HPDE6-E6E7 (cell line): Measurements from ENCODE around the gene DNAH17.

Experiments used
- DNase-seq: peaks from one replicate; pipeline ENCODE4 v3.0.0; 2011; ENCODE audit warnings: missing footprints; ENCODE audit errors: extremely low spot score

DNAH17 gene

DNA sequence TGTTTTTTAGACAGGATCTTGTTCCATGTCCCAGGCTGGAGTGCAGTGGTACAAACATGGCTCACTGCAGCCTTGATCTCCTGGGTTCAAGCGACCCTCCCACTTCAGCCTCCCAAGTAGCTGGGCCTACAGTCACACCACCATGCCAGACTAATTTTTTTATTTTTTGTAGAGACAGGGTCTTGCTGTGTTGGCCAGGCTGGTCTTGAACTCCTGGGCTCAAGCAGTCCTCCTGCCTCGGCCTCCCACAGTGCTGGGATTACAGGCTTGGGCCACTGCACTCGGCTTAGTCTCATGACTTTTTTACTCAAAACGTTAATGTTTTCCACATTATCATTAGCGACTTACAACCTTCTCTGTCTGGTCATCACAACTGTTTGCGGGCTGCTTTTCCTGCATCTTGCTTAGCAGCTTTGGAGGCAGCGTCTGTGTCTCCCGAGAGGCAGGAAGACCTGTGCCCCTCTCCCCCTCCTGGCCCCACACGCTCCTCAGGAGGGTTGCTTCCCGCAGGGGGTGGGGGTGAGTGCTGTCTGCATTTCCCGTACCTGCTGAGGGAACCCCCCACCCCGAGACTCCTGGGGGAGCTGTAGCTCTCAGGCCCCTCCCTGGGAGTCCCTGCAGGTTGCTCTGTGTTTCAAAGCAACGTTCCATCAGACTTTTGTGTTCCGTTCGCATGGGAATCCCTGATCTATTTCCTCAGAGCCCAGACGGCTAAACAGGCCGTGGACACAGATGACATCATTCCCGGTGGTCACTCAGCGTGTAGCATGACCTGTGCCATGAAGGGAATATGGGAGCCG, 146.1 kb downstream of the DNAH17 start:
- DNase-seq = no peak

DNA sequence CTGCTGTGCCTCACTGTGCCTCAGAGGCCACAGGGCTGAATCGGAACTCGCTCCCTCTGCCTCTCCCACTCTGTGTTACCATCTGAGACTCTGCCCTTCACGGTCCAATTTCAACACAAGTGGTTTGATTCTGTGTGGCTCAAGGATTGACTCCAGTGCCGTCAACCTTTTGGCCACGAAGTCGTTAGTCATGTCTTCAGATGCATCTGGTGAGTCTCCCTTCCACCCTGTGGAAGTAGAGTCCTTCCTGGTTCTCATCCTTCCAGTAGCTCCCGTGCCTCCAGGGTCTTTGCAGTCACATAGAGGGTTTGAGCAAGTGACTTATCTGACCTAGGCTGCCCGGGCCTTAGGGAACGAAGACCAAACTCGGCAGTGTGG, 147.6 kb downstream of the DNAH17 start:
- no peak for DNase-seq

DNA sequence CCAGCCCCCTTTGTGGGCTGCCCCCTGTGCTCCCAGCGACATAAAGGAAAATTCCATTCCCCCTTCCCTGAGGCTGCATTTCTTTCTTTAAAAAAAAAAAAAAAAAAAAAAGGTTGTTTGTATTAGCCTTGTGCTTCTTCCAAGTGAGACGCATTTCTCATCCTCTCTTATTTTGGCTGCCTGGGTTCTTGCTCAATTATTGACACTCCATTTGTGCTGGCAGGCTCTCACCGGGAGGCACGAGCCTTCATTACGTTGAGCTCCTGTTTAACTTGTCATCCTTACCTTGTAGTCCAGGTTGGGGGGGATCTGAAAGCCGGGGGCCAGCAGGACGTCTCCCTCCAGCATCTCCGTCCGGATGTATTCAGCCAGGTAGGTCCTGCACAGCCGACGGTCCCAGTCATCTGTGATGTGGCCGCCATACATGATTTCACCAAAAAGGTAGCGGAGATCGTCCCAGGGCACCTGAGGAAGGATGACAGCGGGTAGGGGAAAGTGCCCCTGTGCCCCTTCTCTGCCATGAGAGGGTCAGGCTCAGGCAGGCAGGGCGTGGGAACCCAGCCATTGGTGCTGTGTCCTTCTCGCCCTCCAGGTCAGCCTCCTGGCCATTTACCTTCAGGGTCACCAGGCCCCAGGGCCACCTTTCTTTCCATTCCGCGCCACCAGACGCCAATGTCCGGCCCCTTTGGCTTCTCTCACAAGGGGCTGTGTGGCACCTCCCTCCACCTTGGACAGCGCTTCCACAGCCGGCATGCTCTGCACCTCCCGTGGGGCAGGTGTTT, 148.2 kb downstream of the DNAH17 start:
- DNase-seq = no peak

DNA sequence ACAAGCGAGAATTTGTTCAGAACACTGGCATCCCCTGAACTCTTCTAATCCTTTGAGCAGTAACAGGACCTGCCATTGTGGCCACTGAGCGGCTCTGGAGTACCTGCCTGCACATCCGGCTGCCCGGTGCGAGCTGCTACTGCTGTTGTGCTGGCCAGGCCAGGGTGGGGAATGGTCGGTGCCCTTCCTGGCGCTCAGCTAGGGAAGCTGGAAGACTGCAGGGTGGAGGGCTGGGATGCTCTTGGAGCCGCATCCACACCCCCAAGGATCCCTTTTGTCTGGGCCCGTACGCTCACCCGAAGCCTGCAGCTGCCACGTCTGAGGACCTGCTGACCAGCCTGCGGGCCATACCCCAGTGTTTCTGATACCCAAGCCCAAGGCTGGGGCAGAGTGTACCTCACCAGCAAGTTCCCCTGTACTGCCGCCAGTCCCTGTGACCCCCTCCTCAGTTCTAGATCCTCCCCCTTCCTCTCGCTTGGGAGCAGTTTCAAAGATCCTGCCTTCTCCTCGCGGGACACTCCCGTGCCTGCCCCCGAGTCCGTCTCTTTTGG, 149.1 kb downstream of the DNAH17 start:
- DNase-seq = no peak

DNA sequence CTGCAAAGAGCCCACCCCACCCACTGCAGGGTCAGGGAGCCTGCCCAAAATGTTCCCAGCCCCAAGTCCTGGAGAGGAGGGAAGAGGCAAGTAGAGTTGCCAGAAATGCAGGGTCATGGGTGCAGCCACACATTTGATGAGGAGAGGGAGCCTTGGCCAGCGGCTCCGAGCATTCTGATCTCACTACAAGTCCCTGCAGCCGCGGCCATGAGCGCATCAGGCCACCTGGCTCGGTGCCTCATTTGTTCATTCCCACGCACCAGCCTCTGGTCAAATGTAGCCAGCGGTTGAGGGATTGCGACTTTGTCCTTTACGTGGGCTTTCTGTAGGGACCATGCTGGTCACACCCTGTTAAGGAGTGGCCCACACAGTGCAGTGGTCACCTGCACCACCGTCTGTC, 150.1 kb downstream of the DNAH17 start:
- no peak for DNase-seq

DNA sequence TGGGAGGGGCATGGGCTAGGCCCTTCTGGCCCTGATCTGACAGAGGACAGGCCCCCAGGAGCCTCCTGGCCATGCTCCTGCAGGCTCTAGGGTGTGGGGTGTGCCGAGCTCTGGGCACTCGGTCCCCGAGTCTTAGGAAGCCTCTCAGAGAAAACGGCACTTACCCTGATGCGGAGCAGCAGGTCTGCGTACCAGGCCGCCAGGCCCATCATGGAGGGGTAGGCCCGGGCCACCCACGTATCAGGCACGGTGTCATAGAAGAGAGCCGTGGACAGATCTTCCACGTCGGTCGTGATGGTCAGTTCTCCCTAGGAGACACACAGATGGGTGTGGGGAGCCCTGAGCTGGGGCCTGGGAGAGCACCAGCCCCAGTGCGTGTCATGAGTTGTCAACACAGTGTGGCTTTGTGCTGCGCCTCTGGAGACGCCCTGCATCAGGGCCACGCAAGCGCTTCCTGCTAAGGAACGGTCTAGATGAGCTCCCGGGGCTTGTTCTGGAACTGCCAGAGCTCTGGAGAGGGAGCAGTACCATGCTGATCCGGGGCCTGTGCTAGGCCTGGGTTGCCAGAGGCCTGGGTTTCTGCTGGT, 150.8 kb downstream of the DNAH17 start:
- no peak for DNase-seq

DNA sequence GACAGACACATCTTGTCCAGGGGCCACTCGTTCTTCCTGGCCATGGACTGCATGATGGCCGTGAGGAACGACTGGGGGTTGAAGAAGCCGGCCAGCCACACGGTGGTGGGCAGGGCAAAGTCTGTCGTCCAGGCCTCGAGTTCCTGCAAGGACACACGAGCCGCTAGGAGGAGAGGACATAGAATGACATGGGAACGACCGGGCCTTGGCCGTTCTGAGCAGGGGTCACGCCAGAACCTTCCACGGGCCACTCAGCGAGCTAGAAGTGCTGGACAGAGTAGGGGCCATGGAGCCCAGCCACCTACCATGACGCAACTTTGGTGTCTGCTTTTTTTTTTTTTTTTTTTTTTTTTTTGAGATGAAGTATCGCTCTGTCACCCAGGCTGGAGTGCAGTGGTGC, 151.8 kb downstream of the DNAH17 start:
- DNase-seq = no peak

DNA sequence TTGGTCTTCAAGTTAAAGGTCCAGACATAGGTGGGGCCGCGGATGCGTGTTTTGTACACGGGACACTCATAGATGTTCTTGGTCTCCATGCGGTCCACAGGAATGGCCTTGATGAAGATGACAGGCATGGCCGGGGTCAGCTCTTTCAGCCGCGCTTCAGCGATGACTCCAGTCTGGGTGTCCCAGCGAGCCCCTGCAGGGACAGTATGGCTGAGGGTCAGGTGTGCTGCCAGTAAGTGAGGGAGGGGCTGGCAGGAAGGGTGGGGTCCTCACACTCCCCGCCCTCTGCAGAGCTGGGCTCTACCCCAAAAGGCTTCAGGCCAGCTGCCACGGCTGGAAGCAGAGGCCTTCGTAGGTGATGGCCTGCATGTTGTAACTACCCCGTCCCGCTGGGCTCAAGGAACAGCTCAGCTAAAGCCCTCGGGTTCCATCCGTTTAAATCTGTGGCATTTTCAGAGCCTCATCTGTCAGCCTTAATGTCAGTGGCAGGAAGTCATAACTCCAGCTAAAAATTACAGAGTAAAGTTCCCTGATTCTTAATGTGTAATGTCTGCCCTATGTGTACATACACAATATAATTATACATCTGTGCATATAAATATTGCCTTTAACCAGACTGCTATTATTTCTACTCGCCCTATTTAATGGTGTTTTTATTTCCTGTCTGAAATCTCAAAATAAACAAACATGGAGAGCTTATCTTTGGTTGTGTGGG, 153.1 kb downstream of the DNAH17 start:
- no peak for DNase-seq

DNA sequence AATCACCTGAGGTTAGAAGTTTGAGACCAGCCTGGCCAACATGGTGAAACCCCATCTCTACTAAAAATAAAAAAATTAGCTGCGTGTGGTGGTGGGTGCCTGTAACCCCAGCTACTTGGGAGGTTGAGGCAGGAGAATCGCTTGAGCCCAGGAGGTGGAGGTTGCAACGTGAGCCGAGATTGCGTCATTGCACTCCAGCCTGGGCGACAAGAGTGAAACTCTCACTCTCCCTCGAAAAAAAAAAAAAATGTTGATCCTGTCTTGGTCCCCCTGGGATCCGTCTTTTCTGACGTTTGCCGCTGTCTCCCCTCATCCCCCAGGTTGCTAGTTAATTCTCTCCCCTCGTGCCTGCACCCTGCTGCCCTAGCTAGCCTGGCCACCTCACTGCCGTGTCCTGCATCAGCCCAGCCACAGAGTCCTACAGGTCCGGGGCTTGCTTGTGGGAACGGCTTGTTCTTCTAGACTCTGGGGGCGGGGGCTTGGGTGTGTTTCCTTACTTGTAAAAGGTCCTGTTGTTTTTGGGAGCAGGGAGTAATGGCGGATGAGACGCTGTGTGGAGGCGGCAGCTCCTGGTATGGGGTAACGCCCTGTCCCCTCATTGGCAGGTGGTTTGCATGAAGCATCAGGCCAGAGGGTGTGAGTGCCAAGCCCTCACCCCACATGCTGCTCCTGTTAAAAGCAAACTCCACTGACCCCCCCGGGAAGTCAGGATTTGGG, 154.2 kb downstream of the DNAH17 start:
- no peak for DNase-seq

DNA sequence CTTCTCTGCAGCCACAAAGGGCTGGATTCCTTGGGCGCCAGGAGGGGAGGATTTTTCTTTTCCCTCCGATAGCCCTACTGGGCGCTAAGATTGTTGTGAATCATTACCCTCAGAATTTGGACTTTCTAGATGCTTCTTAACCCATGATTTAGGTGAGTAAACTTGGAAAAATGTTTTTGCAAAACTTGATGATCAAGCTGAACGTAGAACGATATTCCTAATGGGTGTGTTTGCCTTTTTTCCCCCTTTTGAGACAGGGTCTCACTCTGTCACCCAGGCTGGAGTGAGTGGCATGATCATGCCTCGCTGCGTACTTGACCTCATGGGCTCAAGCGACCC, 155.0 kb downstream of the DNAH17 start:
- DNase-seq = no peak

DNA sequence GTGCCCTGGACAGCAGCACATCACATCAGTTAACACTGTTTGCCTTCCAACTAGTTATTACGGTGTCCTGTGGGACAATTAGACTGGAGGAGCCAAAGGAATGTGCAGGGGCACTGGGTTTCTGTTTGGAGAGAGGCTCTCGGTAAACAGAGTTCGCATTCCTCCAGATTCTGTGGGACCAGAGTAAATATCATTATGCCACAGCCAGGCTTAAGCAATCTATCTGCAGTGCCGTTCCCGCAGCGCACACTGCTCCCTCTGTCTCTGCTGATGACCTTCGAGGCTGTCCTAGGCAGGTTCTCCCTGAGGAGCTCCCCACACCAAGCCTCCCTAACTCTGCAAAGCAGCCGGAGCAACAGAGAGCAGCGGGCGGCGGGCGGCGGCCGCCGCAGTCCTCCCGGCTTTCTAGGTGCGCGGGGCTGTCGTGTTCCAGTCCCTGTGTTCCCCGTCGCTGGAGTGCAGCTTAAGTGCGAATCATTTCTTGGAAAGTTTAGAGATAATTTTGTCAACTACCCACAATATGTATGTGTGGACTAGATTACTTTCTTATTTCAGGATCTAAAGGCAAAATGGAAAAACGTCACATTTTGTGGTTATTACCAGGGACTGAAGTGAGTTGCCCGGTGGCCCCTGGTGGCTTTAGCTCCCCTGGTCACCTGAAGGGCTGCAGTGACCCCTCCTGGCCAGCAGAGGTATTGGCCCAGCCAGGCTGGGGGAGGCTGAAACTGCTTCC, 155.5 kb downstream of the DNAH17 start:
- DNase-seq = peak; percentile 75

DNA sequence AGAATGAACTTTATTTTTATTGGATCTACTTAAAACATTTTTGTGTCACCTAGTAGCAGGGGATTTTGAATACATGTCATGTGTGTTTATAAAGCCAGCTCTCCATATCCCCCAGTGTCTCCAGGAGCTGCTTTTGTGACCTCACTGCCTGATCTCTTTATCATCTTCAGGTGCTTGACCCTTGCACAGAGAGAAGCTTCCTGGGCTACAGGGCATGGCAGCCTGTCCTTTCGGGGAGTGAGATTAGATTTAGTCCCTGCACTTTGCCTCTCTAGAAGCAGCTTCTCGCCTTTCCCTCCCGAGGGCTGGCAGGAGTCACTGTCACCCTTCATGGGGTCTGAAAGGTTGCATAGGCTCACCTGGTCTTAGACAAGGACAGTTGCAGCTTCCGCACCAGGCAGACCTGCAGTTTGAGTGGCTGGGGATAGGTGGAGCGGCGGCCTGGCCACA, 156.1 kb downstream of the DNAH17 start:
- DNase-seq = no peak

DNA sequence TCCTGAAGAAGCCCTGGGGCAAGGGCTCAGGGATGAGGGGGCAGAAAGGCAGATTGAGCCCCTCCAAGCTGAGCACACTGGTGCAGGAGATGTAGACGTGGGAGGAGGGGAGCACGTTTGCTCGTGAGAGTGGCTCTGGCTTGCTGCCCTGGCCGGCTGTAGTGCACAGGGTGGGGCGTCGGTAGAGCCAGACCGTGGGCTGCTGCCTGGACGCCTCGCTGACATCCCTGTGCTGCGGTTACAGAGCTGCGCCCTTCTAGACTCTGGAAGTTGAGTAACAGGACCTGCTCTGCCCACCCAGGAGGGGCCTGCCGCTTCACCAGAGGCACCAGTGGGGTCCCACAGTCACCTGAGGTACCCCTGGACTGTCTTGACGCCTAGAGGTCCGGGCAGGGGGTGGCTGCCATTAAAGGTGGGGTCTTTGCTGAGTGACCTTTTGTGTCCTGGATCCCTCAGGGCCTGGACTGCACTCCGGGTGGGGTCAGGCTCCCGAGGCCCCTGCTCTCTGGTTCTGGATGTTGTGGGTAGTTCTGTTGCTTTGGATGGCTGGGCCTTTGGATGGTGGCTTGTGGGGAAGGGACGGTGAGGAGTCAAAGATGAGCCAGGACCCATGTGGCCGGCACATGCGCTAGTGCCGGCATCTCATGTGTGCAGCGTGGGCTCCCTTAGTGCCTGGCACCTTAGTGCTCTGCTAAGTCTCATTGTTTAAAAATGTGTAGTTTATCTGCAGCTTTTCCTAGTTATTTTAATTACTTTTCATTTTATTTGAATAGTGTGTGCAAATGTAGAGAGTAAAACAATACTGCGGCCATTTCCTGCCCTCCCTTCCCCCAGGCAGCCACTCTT, 157.0 kb downstream of the DNAH17 start:
- DNase-seq = no peak

DNA sequence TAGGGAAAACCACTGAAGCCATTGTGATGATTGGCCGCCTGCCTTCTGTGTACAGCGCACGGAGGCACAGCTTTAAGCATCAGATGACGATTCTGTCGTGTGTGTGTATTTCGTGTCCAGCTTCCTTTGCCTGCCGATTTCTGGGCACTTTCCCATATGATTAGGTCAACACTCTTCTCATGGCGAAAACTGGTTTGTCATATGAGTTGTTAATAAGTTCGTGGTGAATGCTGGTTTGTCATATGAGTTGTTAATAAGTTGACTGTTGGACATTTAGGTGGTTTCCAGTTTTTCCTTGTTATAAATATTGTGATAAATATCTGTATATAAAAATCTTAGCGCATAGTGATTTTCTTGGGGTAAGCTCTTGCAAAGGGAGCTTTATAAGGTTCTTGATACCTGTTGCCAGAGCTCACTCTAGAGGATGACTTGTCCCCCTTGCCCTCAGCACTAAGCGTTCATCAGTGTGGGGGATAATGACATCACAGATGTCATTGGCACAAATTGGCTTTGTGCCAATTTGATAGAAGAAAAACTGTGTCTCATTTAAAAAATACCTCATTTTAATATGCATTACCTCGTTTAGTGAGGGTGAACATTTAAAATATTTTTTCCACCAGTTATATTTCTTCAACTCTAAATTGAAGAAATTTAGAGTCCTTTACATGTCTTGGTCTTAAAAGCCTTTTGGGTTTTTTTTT, 158.7 kb downstream of the DNAH17 start:
- no peak for DNase-seq

DNA sequence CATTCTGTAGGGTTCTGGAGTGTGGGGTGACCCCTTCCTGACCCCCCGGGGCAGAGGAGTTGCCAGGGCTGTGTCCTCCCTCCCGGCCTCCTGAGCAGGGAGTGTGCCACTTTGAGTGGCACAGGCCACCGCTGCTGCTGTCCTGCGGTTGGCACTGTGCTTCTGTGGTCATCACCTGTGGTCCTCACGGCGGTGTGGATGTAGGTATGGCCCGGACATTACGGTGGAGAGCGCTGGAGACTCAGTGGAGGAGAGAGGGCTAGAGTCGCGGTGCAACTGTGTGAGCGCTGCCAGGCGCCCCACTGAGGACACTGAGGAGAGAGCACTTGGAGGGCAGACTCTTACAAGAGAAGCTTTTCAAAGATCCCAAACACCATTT, 159.7 kb downstream of the DNAH17 start:
- no peak for DNase-seq

DNA sequence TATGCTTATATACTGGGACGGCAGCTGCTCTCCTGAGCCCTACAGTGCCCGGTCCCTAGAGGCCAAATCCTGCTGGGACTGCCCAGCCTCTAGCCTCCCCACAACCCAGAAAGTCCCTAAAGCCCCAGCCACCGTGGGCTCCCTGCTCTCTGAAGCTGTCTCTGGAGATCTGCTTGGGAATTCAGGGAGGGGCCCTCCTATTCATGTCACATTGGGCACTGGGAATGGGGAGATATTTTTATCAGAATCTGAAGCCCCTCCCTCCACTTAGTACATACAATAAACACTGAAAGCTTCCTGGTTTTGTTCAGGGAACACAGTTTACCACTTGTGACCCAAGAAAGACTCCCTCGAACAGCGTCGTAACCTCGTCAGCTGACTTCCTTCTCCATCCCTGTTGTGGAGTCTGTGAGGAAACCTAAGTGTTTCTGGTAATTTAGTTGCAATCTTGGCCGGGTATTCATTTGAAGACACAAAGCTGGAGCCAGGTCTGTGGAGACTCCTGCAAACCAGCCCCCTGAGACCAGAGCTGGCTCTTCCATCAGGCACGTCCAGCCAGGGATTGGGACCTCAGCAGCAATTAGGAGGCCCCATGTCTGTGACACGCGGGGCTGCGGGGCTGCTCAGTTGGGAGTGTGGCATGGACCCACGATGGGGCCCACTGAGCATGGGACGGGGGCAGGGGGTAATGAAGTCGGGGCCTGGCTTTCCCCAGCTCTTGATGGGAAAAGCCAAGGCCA, 160.2 kb downstream of the DNAH17 start:
- DNase-seq = no peak

DNA sequence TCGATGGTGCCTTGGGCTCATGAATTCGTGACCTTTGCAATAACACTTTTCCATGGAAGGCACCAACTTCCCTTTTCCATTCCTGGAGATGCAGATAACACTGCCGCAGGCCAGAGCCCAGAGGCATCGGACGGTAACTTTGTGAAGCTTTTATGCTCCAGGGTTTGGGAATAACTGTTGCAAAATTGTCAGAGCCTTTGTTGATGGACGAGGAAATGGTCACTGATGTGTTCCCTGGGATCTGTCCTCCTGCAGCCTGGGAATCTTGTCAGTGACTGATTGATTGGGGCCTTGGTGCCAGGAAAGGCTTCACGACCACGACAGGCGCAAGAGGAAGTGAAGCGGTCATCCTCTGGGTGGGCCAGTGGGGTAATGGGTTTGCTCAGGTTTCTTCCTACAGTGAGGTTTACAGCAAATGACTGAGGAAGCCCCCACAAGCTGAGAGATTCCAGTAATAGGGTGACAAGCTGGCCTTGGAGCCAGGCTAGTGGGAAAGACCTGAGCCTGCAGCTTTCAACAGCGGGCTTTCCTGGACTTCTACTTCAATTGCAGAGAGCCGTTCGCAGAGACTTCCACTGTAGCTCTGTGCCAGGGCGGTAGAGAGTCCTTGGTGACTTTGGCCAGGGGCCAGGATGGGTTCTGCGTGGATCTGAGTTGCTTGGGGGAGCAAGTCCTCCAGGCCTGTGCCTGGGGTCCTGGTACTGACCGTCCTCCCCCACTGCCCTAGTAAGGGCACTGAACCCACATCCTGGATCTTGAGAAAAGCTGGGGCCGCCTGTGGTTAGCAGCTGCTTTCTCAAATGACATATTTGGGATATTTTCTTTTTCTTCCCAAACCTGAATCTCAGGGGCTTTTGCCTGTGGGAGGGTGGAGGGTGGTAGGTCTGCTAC, 161.1 kb downstream of the DNAH17 start:
- no peak for DNase-seq
